ENCODE measurements around the gene CBX1. TPM values are rescaled to one million over a fixed set of nuclear protein-coding genes. Genes with fewer than 3 reads are reported as not detected.

The CBX1 gene
- total RNA-seq, 1 experiment from 2014 or later, result 77.3 TPM

DNA sequence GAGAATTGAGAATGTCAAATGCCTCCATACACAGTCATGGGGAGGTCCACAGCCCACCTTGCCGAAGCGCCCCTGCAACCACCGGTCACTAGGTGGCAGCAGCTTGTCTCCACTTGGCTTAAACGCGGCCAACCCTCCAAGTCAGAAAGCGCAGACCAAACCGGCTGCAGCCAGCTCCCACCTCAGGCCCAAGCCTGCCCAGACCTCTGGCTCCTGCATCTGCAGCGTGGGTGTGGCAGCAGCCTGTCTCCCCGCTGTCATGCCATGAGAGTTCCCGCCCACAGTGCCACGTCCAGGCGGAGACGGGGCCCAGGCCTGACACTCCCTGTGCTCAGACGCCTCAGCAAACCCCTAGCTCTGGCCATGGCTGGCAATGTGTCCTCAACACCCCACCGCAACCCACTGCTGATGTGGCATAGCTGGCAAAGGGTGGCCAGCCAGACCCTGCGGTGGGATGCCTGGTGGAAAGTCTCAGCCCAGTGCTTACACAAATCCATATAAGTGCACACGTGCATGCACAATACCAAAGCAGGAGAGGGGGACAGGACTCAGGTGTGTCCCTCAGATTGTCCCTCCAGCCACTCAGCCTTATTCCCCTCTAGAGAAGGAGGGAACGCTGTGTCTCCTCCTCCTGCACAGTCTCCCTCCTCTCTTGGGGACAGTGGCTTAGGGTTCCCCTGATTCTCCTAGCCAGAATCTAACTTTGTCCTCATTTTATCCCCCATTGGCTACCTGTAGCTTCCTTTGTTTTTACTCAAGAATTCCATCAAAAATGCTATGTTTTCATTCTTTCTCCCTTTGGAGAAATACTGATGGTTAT lies 74.6 kb downstream of the CBX1 start:
- ChIA-PET CTCF (interaction anchor here (0.6 to 7.1 kb wide), 23 partner anchors 9 to 391 kb away, joined by 3 to 202 read pairs (median 5); partner anchors contain the start of genes NFE2L1 and SNX11), POLR2A (interaction anchor here (0.7 to 5.0 kb wide), 14 partner anchors 10 to 889 kb away, joined by 3 to 220 read pairs (median 10); partner anchors contain the start of genes CBX1, NFE2L1 and SNX11)
- no peaks in the 10 kb centered on the region for H3K9me3 Mint-ChIP-seq (ENCODE audit: unreplicated experiment)
- TF ChIP-seq, protein P1, sequence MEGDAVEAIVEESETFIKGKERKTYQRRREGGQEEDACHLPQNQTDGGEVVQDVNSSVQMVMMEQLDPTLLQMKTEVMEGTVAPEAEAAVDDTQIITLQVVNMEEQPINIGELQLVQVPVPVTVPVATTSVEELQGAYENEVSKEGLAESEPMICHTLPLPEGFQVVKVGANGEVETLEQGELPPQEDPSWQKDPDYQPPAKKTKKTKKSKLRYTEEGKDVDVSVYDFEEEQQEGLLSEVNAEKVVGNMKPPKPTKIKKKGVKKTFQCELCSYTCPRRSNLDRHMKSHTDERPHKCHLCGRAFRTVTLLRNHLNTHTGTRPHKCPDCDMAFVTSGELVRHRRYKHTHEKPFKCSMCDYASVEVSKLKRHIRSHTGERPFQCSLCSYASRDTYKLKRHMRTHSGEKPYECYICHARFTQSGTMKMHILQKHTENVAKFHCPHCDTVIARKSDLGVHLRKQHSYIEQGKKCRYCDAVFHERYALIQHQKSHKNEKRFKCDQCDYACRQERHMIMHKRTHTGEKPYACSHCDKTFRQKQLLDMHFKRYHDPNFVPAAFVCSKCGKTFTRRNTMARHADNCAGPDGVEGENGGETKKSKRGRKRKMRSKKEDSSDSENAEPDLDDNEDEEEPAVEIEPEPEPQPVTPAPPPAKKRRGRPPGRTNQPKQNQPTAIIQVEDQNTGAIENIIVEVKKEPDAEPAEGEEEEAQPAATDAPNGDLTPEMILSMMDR (IDR thresholded peaks at IDR 0.05; ENCODE audit: unreplicated experiment), result peak; percentile 96
- BruUV-seq (replicated peaks), result no TSS peak
- intact Hi-C loops (cut with micrococcal nuclease), result loop anchor here (1.0 kb wide), 2 partner anchors 22 to 48 kb away; partner anchors contain the start of gene NFE2L1
- peak overlapping the region; percentile 100 for H3K27ac Mint-ChIP-seq (ENCODE audit: low read depth, unreplicated experiment)
- H3K27me3 Mint-ChIP-seq (ENCODE audit: insufficient read depth, unreplicated experiment), result no peaks in the 10 kb centered on the region
- peak; percentile 96 for DNase-seq (ENCODE audit: unreplicated experiment)
- peak overlapping the region; percentile 90 for H3K4me3 Mint-ChIP-seq (ENCODE audit: unreplicated experiment)
- peaks cover 49% of the 10 kb centered on the region for H3K4me1 Mint-ChIP-seq (ENCODE audit: insufficient read depth, unreplicated experiment)
- H3K36me3 Mint-ChIP-seq (ENCODE audit: insufficient read depth, unreplicated experiment), result peaks cover 10% of the 10 kb centered on the region

- peak; percentile 73 for DNase-seq (ENCODE audit: unreplicated experiment)
- Mint-ChIP-seq H3K4me1 (ENCODE audit: insufficient read depth, unreplicated experiment) (peaks cover 48% of the 10 kb centered on the region), H3K36me3 (ENCODE audit: insufficient read depth, unreplicated experiment) (peaks cover 10% of the 10 kb centered on the region), H3K27ac (ENCODE audit: low read depth, unreplicated experiment) (peak overlapping the region; percentile 100), H3K4me3 (ENCODE audit: unreplicated experiment) (peak overlapping the region; percentile 90), H3K9me3 (ENCODE audit: unreplicated experiment) (no peaks in the 10 kb centered on the region), H3K27me3 (ENCODE audit: insufficient read depth, unreplicated experiment) (no peaks in the 10 kb centered on the region)
- BruUV-seq (replicated peaks), result no TSS peak
- POLR2A ChIA-PET, result interaction anchor here (0.6 to 5.0 kb wide), 21 partner anchors 21 to 889 kb away, joined by 3 to 220 read pairs (median 6); partner anchors contain the start of genes CBX1, NFE2L1, PNPO and SNX11
- intact Hi-C loops (cut with micrococcal nuclease), result loop anchor here (1.0 kb wide), 4 partner anchors 22 to 592 kb away; partner anchors contain the start of gene NFE2L1
- TF ChIP-seq, protein P1 (IDR thresholded peaks at IDR 0.05; ENCODE audit: unreplicated experiment), result no peak
- CTCF ChIA-PET, result interaction anchor here (0.6 to 7.1 kb wide), 29 partner anchors 10 to 592 kb away, joined by 3 to 202 read pairs (median 5); partner anchors contain the start of genes CDK5RAP3, NFE2L1 and SNX11
These were observed 75.3 kb downstream of the CBX1 start for GRCh38 chr17:48025904-48026501.

GRCh38 chr17:48025040-48025903 lies 76.0 kb downstream of the CBX1 start:
- no peaks in the 10 kb centered on the region for H3K27me3 Mint-ChIP-seq (ENCODE audit: insufficient read depth, unreplicated experiment)
- TF ChIP-seq, protein P1 (IDR thresholded peaks at IDR 0.05; ENCODE audit: unreplicated experiment), result peak; percentile 77
- H3K9me3 Mint-ChIP-seq (ENCODE audit: unreplicated experiment), result no peaks in the 10 kb centered on the region
- H3K36me3 Mint-ChIP-seq (ENCODE audit: insufficient read depth, unreplicated experiment), result peaks cover 10% of the 10 kb centered on the region
- intact Hi-C loops (cut with micrococcal nuclease), result loop anchor here (1.0 kb wide), 2 partner anchors 106 to 593 kb away; no protein-coding TSS in a partner anchor
- peak overlapping the region; percentile 100 for H3K27ac Mint-ChIP-seq (ENCODE audit: low read depth, unreplicated experiment)
- peak overlapping the region; percentile 90 for H3K4me3 Mint-ChIP-seq (ENCODE audit: unreplicated experiment)
- BruUV-seq (replicated peaks), result no TSS peak
- CTCF ChIA-PET, result interaction anchor here (0.6 to 7.1 kb wide), 28 partner anchors 19 to 1265 kb away, joined by 3 to 202 read pairs (median 4); partner anchors contain the start of genes CDK5RAP3, NFE2L1 and SNX11
- POLR2A ChIA-PET, result interaction anchor here (0.6 to 5.0 kb wide), 24 partner anchors 21 to 646 kb away, joined by 3 to 220 read pairs (median 5); partner anchors contain the start of genes CBX1, CDK5RAP3, NFE2L1 and PNPO
- H3K4me1 Mint-ChIP-seq (ENCODE audit: insufficient read depth, unreplicated experiment), result peaks cover 41% of the 10 kb centered on the region
- peak; percentile 96 for DNase-seq (ENCODE audit: unreplicated experiment)
